HepG2 (cell line): ENCODE measurements around the gene EIF5A. TPM values are rescaled to one million over a fixed set of nuclear protein-coding genes. Genes with fewer than 3 reads are reported as not detected.

ENCODE experiments used
- ATAC-seq: fragments of 200-7000 bp; cut with Tn5 transposase; 3 replicates; pipeline ENCODE4 v1.9.1; 2020; ENCODE audit warnings: mild to moderate bottlenecking, moderate library complexity
- BruUV-seq: library from RNA; stranded (reverse); fragments of 400-500 nt; replicated peaks from 2 replicates; lab custom pipeline; 2021; lab: Mats Ljungman, UMichigan
- CTCF ChIA-PET: fragments of 300-600 bp; formaldehyde crosslinking; extraction: SDS; loops from one replicate; lab custom pipeline; 2021; ENCODE audit warnings: low total read pairs, inconsistent platforms, low intra/inter-chr PET ratio; lab: Yijun Ruan, JAX
- POLR2A ChIA-PET: fragments of 350-600 bp; sonication (Branson Sonifier 250); formaldehyde crosslinking; loops from one replicate; lab custom pipeline; 2020; ENCODE audit warnings: antibody characterized with exemption, inconsistent platforms; lab: Yijun Ruan, JAX
- DNase-seq: peaks from one replicate; pipeline ENCODE4 v3.0.0-alpha.2; 2015; ENCODE audit warnings: low spot score
- FAIRE-seq: peaks from 3 replicates; lab custom pipeline; 2011; peaks lifted over from hg19 to GRCh38; lab: Jason Lieb, UNC
- H2AFZ ChIP-seq: one replicate; pipeline ENCODE4 v1.6.1; 2011; ENCODE audit warnings: low read length, inconsistent platforms
- H3K27ac ChIP-seq: fragments of 300-600 bp; 3 replicates; pipeline ENCODE4 v1.8.0; 2011; ENCODE audit warnings: mixed run types, mild to moderate bottlenecking, mixed read lengths, low read length, inconsistent platforms; ENCODE audit not compliant: insufficient read depth; ENCODE audit errors: extremely low read length
- H3K27me3 ChIP-seq, 2 experiments: fragments of 200-600 bp in 1 of 2; 2 replicates in 1 of 2; 3 replicates in 1 of 2; pipeline versions ENCODE4 v1.6.0 to v1.8.0; 2011; ENCODE audit warnings: low read length in 2 of 2, mild to moderate bottlenecking in 2 of 2, moderate library complexity in 2 of 2, inconsistent platforms in 1 of 2; ENCODE audit not compliant: insufficient read depth in 2 of 2, control insufficient read depth in 1 of 2
- H3K36me3 ChIP-seq, 2 experiments: fragments of 200-600 bp in 1 of 2; replicated peaks in 1 of 2; 2 replicates in 1 of 2; 3 replicates in 1 of 2; pipeline versions ENCODE4 v1.5.1 to v1.8.0; 2011; ENCODE audit warnings: low read length in 2 of 2, inconsistent platforms in 1 of 2; ENCODE audit not compliant: insufficient read depth in 2 of 2, control insufficient read depth in 1 of 2
- H3K4me1 ChIP-seq: 2 replicates; pipeline ENCODE4 v1.5.1; 2012; ENCODE audit warnings: low read length, inconsistent platforms; ENCODE audit not compliant: insufficient read depth
- H3K4me2 ChIP-seq: 2 replicates; pipeline ENCODE4 v1.6.0; 2011; ENCODE audit warnings: low read depth, low read length, inconsistent platforms
- H3K4me3 ChIP-seq, 3 experiments: fragments of 200-600 bp in 1 of 3; sonication (generic), shearing (Covaris generic) in 1 of 3; replicated peaks in 1 of 3; 2 replicates each; pipeline ENCODE4 v1.5.1; 2011 to 2016; ENCODE audit warnings: low read length in 3 of 3, inconsistent platforms in 2 of 3, low read depth in 2 of 3, mild to moderate bottlenecking in 2 of 3, control low read depth in 1 of 3, mixed read lengths in 1 of 3; ENCODE audit not compliant: insufficient read depth in 1 of 3
- H3K79me2 ChIP-seq: one replicate; pipeline ENCODE4 v1.6.1; 2011; ENCODE audit warnings: low read length, inconsistent platforms; ENCODE audit not compliant: insufficient read depth
- H3K9ac ChIP-seq: 2 replicates; pipeline ENCODE4 v1.6.0; 2011; ENCODE audit warnings: mild to moderate bottlenecking, low read depth, low read length, inconsistent platforms; ENCODE audit not compliant: insufficient read depth
- H3K9me3 ChIP-seq: 2 replicates; pipeline ENCODE4 v1.5.1; 2012; ENCODE audit warnings: mild to moderate bottlenecking, low read length
- H4K20me1 ChIP-seq: 2 replicates; pipeline ENCODE4 v1.6.0; 2011; ENCODE audit warnings: inconsistent platforms, mild to moderate bottlenecking, low read length, moderate library complexity; ENCODE audit not compliant: insufficient read depth
- DNMT3B ChIP-seq: conservative IDR thresholded peaks from 2 replicates; pipeline ENCODE4 v1.6.1; 2016; ENCODE audit warnings: missing biosample characterization, control low read depth
- FOXM1 ChIP-seq: sonication (generic); formaldehyde crosslinking; IDR thresholded peaks from 2 replicates; pipeline ENCODE4 v1.5.0; 2020; ENCODE audit warnings: missing genetic modification reagents
- GLI4 ChIP-seq: sonication (generic); formaldehyde crosslinking; IDR thresholded peaks from 2 replicates; pipeline ENCODE4 v1.5.1; 2020; ENCODE audit warnings: missing genetic modification reagents, mild to moderate bottlenecking, moderate library complexity, borderline replicate concordance
- SMAD1 ChIP-seq: sonication (generic); formaldehyde crosslinking; IDR thresholded peaks from 2 replicates; pipeline ENCODE4 v1.4.0; 2020; ENCODE audit warnings: missing genetic modification reagents, low read depth, mild to moderate bottlenecking, borderline replicate concordance
- XRCC5 ChIP-seq: fragments of 200-400 bp; formaldehyde crosslinking; optimal IDR thresholded peaks from 2 replicates; pipeline ENCODE3; 2017; ENCODE audit warnings: mild to moderate bottlenecking, low read length
- ZNF333 ChIP-seq: sonication (generic); formaldehyde crosslinking; IDR thresholded peaks from 2 replicates; pipeline ENCODE4 v1.4.0; 2020; ENCODE audit warnings: mild to moderate bottlenecking, missing genetic modification reagents, borderline replicate concordance
- ZNF879 ChIP-seq: sonication (generic); formaldehyde crosslinking; IDR thresholded peaks from 2 replicates; pipeline ENCODE4 v1.8.1; 2023; ENCODE audit warnings: missing genetic modification reagents
- WGBS: methylation state at CpG from one replicate; pipeline ENCODE4 v1.1.6; 2017; ENCODE audit warnings: low lambda C conversion rate; 5-methylcytosine and 5-hydroxymethylcytosine counted together
- in situ Hi-C: cut with HindIII; loops from 2 replicates; pipeline ENCODE4 v1.10.0; 2017; ENCODE audit warnings: low pct_unique_long_range_greater_than_20kb; ENCODE audit not compliant: extremely low pct_ligation_motif_present
- intact Hi-C: fragments of 100-400 bp; cut with micrococcal nuclease; formaldehyde crosslinking; loops from one replicate; pipeline ENCODE4 v1.10.0; 2022; ENCODE audit not compliant: unreplicated experiment
- polyA plus RNA-seq, 8 experiments: library from polyadenylated mRNA; depleted of rRNA in 3 of 8; stranded (reverse) in 7 of 8; unstranded in 1 of 8; fragments of >200 nt; fragmentation: Illumina TruSeq in 4 of 8; extraction: Trizol in 4 of 8; gene quantifications; 2 replicates each; pipeline versions ENCODE4 v1.2.1 to v1.2.3, GENCODE V29; 2011 to 2016; ENCODE audit warnings: low read depth in 4 of 8, missing spikeins in 1 of 8, mixed read lengths in 1 of 8; ENCODE audit not compliant: insufficient read depth in 1 of 8
- total RNA-seq, 5 experiments: library from RNA; depleted of rRNA; stranded (reverse); fragments of >200 nt; fragmentation: Illumina TruSeq; extraction: Trizol; gene quantifications; 2 replicates each; pipeline ENCODE4 v1.2.3, GENCODE V29; 2016; ENCODE audit warnings: low read depth in 1 of 5
- TF ChIP-seq, protein P1 (sequence below): sonication (generic); formaldehyde crosslinking; IDR thresholded peaks from 2 replicates; pipeline ENCODE4 v1.5.0; 2020; ENCODE audit warnings: mild to moderate bottlenecking, missing genetic modification reagents, moderate library complexity
- TF ChIP-seq, protein P2 (sequence below): IDR thresholded peaks from 2 replicates; pipeline ENCODE4 v1.6.1; 2016; ENCODE audit warnings: mild to moderate bottlenecking, missing biosample characterization, missing genetic modification reagents
- TF ChIP-seq, protein P3 (sequence below): sonication (generic); formaldehyde crosslinking; IDR thresholded peaks from 2 replicates; pipeline ENCODE4 v1.8.0; 2022; ENCODE audit warnings: mild to moderate bottlenecking, missing genetic modification reagents

EIF5A gene
- total and polyA plus RNA-seq, 2 of the 13 experiments (the other 11 are each of a cell fraction or from before 2014, with no cell fraction given) = 319 to 337 TPM

- TF ChIP-seq, protein P1, sequence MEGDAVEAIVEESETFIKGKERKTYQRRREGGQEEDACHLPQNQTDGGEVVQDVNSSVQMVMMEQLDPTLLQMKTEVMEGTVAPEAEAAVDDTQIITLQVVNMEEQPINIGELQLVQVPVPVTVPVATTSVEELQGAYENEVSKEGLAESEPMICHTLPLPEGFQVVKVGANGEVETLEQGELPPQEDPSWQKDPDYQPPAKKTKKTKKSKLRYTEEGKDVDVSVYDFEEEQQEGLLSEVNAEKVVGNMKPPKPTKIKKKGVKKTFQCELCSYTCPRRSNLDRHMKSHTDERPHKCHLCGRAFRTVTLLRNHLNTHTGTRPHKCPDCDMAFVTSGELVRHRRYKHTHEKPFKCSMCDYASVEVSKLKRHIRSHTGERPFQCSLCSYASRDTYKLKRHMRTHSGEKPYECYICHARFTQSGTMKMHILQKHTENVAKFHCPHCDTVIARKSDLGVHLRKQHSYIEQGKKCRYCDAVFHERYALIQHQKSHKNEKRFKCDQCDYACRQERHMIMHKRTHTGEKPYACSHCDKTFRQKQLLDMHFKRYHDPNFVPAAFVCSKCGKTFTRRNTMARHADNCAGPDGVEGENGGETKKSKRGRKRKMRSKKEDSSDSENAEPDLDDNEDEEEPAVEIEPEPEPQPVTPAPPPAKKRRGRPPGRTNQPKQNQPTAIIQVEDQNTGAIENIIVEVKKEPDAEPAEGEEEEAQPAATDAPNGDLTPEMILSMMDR = peak; percentile 79
- TF ChIP-seq, protein P2, sequence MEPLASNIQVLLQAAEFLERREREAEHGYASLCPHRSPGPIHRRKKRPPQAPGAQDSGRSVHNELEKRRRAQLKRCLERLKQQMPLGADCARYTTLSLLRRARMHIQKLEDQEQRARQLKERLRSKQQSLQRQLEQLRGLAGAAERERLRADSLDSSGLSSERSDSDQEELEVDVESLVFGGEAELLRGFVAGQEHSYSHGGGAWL (CRISPR knock-in tag) = no peak
- TF ChIP-seq, protein P3, sequence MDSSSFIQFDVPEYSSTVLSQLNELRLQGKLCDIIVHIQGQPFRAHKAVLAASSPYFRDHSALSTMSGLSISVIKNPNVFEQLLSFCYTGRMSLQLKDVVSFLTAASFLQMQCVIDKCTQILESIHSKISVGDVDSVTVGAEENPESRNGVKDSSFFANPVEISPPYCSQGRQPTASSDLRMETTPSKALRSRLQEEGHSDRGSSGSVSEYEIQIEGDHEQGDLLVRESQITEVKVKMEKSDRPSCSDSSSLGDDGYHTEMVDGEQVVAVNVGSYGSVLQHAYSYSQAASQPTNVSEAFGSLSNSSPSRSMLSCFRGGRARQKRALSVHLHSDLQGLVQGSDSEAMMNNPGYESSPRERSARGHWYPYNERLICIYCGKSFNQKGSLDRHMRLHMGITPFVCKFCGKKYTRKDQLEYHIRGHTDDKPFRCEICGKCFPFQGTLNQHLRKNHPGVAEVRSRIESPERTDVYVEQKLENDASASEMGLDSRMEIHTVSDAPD = no peak
- TF ChIP-seq DNMT3B (CRISPR knock-in tag) = no peak
- TF ChIP-seq FOXM1 = no peak
- TF ChIP-seq GLI4 (CRISPR knock-in tag) = no peak
- TF ChIP-seq ZNF333 (CRISPR knock-in tag) = no peak
- TF ChIP-seq XRCC5 = peak; percentile 88
Observed at GRCh38 chr17:7323731-7324437, 16.5 kb downstream of the EIF5A start (continued).

DNA sequence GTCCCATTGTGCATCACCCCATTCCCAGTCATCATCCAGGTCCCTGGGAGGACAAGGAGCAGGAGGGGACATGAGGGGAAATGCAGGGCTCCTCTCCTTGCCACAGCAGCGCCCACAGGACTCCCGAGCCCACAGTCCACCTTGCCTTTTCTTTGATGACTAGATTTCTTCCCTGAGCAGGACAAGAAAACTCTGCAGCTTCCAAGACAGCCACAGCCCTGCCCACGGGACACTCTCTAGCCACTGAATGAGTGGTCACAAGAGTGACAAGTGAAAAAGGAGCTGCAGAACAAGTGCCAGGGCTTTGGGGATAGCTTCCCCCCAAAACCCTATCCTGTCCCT is 17.0 kb downstream of the EIF5A start:
- BruUV-seq = no TSS peak
- ChIA-PET CTCF (interaction anchor here (3.8 kb wide), 1 partner anchor 22 kb away, joined by 41 read pairs; no protein-coding TSS in a partner anchor), POLR2A (no interaction called here)
- Histone ChIP-seq H3K4me3 (no peak overlapping the region), H3K79me2 (peaks cover 12% of the 10 kb centered on the region), H3K4me2 (no peak overlapping the region), H3K9ac (no peak overlapping the region), H2AFZ (no peak overlapping the region), H3K27me3 (no peaks in the 10 kb centered on the region; a peak in 1 of 5 replicates), H4K20me1 (no peaks in the 10 kb centered on the region), H3K9me3 (no peaks in the 10 kb centered on the region), H3K36me3 (peaks cover 24 to 58% of the 10 kb centered on the region in 2 experiments), H3K4me1 (peaks cover 16% of the 10 kb centered on the region), H3K27ac (no peak overlapping the region)
- in situ Hi-C loops (no loop called here), intact Hi-C loops (loop anchor here (1.0 kb wide), 1 partner anchor 21 kb away; no protein-coding TSS in a partner anchor)
- FAIRE-seq (no peak), DNase-seq (no peak), ATAC-seq (no peak)
- 75% methylated on average over 3 of the region's 3 CpGs for WGBS
- TF ChIP-seq SMAD1 (CRISPR knock-in tag) (0 out of 2 replicates have a peak, but pooled peaks have one; percentile 13), ZNF879 (CRISPR knock-in tag) (no peak)
